ENCODE results near the gene RHBG. TPM values are rescaled to one million over a fixed set of nuclear protein-coding genes. Genes with fewer than 3 reads are reported as not detected.

RHBG gene
- total RNA-seq, 1 experiment from 2014 or later: 5.7 TPM

DNA sequence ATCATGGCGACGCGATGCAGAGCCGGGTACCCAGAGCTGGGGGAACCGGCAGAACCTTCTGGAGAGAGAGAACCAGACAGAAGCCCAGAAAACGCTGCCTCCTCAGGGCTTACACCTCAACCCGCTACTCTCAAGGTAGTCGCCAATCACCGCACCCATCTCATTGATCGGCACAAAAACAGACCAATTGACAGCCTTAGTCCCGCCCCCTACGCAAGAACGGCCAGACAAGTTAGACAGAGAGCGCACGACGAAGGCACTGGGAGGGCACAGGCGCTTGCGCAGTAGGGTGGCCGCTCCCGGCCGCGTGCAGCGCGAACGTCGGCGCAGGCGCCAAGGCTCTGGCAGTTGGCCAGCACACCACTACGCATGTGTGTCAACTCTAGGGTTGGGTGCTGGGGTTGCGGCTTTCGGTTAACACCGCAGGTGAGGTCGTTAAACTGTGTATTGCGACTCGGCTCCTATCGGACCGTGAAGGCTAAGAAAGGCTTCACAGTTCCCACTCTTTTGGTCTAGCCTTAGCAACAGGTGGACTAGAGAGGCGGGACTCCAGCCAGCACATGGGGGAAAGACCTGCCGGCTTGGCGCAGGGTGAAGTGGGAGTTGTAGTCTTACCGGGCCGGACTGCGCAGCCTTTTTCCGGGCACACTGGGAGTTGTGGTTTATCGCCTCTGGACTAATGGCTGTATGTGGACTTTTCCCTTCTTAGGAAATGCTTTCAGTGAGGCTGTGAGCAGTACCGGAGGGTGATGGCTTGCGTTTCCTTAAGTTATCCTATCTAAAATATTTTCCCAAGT lies 30.6 kb upstream of the RHBG start, which contains the start of the genes CCT3 and TSACC (continued):
- TF ChIP-seq, protein P1, sequence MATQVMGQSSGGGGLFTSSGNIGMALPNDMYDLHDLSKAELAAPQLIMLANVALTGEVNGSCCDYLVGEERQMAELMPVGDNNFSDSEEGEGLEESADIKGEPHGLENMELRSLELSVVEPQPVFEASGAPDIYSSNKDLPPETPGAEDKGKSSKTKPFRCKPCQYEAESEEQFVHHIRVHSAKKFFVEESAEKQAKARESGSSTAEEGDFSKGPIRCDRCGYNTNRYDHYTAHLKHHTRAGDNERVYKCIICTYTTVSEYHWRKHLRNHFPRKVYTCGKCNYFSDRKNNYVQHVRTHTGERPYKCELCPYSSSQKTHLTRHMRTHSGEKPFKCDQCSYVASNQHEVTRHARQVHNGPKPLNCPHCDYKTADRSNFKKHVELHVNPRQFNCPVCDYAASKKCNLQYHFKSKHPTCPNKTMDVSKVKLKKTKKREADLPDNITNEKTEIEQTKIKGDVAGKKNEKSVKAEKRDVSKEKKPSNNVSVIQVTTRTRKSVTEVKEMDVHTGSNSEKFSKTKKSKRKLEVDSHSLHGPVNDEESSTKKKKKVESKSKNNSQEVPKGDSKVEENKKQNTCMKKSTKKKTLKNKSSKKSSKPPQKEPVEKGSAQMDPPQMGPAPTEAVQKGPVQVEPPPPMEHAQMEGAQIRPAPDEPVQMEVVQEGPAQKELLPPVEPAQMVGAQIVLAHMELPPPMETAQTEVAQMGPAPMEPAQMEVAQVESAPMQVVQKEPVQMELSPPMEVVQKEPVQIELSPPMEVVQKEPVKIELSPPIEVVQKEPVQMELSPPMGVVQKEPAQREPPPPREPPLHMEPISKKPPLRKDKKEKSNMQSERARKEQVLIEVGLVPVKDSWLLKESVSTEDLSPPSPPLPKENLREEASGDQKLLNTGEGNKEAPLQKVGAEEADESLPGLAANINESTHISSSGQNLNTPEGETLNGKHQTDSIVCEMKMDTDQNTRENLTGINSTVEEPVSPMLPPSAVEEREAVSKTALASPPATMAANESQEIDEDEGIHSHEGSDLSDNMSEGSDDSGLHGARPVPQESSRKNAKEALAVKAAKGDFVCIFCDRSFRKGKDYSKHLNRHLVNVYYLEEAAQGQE (IDR thresholded peaks at IDR 0.05; ENCODE audit: low read depth): no peak
- TF ChIP-seq EZH2 (IDR thresholded peaks at IDR 0.05) (no peak), POLR2AphosphoS5 (IDR thresholded peaks at IDR 0.05; ENCODE audit: low read depth, low read length) (peak; percentile 98), JUND (IDR thresholded peaks at IDR 0.05) (no peak), SP1 (IDR thresholded peaks at IDR 0.05; ENCODE audit: low read depth) (peak; percentile 100)

- ChIA-PET CTCF (no interaction called here), POLR2A (no interaction called here), RAD21 (ENCODE audit: low non-redundant PET in 1 of 2, low total read pairs in 2 of 2, uncharacterized antibody in 2 of 2, unreplicated experiment in 2 of 2) (no interaction called here)
- Histone ChIP-seq H3K9ac (ENCODE audit: low read length) (no peak overlapping the region), H3K9me2 (ENCODE audit: insufficient read depth) (no peaks in the 10 kb centered on the region), H3K36me3 (ENCODE audit: control insufficient read depth in 1 of 2, insufficient read depth in 2 of 2, low read length in 2 of 2) (no peaks in the 10 kb centered on the region), H2AFZ (ENCODE audit: low read depth, low read length, poor library complexity, severe bottlenecking) (no peak overlapping the region), H3K4me1 (ENCODE audit: control insufficient read depth in 1 of 2, insufficient read depth in 2 of 2, low read length in 2 of 2) (peaks cover 0 to 9% of the 10 kb centered on the region in 2 experiments; a peak in 2 of 4 replicates), H4K20me1 (ENCODE audit: insufficient read depth) (no peaks in the 10 kb centered on the region), H3K27me3 (ENCODE audit: insufficient read depth, low read length) (0 out of 2 replicates have a peak, but pooled peaks cover 2% of the 10 kb centered on the region), H3K79me2 (ENCODE audit: insufficient read depth, low read length) (peaks cover 8% of the 10 kb centered on the region), H3K4me3 (replicated peaks in 1 of 2; ENCODE audit: low read depth in 1 of 2, low read length in 2 of 2) (no peak overlapping the region), H3K9me3 (ENCODE audit: control insufficient read depth in 1 of 2, insufficient read depth in 1 of 2, low read depth in 1 of 2, low read length in 2 of 2) (no peaks in the 10 kb centered on the region), H3K27ac (ENCODE audit: low read depth, low read length) (no peak overlapping the region), H3K4me2 (ENCODE audit: low read length) (no peak overlapping the region)
- BruUV-seq (replicated peaks): no TSS peak
- TF ChIP-seq SIN3A (IDR thresholded peaks at IDR 0.05; ENCODE audit: low read depth) (no peak), TCF7L2 (IDR thresholded peaks at IDR 0.05; ENCODE audit: borderline replicate concordance, extremely low read depth, insufficient read depth, insufficient read length) (no peak), ZBTB33 (IDR thresholded peaks at IDR 0.05; ENCODE audit: extremely low read depth, insufficient replicate concordance, low read length) (no peak), ELF1 (IDR thresholded peaks at IDR 0.05; ENCODE audit: borderline replicate concordance, low read depth) (no peak), RAD21 (IDR thresholded peaks at IDR 0.05; ENCODE audit: low read depth) (no peak), YY1 (IDR thresholded peaks at IDR 0.05; ENCODE audit: extremely low read depth, insufficient replicate concordance, low read depth, low read length) (no peak)
- no peak for ATAC-seq
- intact Hi-C loops (cut with micrococcal nuclease): no loop called here
- DNase-seq (ENCODE audit: low read depth, low spot score): no peak
These were observed 26.6 kb upstream of the RHBG start for GRCh38 chr1:156342166-156342955.
